Measurements from ENCODE around the gene FLNB. TPM values are rescaled to one million over a fixed set of nuclear protein-coding genes. Genes with fewer than 3 reads are reported as not detected.

The FLNB gene
- total RNA-seq, 1 experiment from 2014 or later = 20.7 TPM

DNA sequence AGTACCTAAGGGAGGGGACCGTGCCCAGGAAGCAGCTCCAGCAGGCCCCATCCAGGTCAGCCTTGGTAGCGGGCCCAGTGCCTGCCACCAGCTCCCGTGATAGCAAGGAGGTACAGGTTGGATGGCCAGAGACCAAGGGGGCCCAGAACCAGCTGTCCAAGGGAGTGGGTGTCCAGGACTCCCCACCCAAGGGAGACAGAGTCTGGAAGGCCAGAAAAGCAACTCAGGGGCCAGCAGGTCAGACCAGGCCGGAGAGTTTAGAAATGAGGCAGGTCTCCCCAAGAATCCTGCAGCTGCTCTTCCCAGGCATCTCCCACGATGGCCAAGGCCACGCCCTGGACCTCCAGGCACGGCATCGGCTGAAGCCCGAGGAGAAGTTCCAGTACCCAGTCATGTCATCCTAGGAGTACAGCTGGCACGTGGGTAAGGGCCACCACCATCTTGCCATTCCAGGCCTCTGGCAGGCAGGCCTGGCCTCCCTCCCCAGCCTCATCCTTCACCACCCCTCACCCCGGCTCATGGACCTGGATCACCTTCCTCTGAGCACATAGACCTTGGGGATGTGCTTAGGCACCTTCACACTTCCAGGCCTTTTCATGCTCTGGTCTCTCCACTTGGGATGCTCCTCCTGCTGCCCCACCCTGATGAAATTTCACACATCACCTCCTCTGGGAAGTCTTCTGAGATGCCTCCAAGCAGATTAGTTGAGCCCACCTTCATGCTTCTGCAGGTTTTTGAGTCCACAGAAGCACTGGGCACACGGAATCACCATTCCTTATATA, 172.1 kb downstream of the FLNB start:
- no peak for DNase-seq (ENCODE audit: low read depth, low spot score)
- in situ Hi-C loops (cut with HindIII; ENCODE audit: low pct_unique_long_range_greater_than_20kb, low sequenced_read_pairs) = no loop called here

- DNase-seq (ENCODE audit: low read depth, low spot score) = no peak
- in situ Hi-C loops (cut with HindIII; ENCODE audit: low pct_unique_long_range_greater_than_20kb, low sequenced_read_pairs) = no loop called here
Measured at GRCh38 chr3:58180940-58181587, 172.8 kb downstream of the FLNB start.

GRCh38 chr3:58183221-58183620, 175.0 kb downstream of the FLNB start:
- DNase-seq (ENCODE audit: low read depth, low spot score) = no peak
- in situ Hi-C loops (cut with HindIII; ENCODE audit: low pct_unique_long_range_greater_than_20kb, low sequenced_read_pairs) = no loop called here

DNA sequence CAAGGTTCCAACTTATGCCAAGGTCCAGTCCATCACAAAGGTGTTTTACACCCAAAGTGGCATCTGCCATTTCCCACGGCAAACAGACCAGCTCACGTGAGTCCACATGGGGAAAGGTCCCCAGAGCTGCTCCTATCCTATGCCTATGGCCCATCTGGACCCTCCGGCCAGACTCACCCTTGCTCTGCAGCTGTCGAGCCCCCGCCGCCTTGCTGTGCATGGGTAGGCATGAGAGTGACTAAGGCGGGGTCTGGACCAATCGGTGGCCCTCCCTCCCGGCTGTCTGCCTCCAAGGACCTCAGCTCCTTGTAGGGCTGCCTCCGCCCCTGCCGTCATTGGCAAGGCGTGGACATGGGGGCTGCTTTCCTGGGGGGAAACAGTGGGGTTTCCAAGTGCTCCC, 175.7 kb downstream of the FLNB start:
- DNase-seq (ENCODE audit: low read depth, low spot score) = no peak
- in situ Hi-C loops (cut with HindIII; ENCODE audit: low pct_unique_long_range_greater_than_20kb, low sequenced_read_pairs) = no loop called here

DNA sequence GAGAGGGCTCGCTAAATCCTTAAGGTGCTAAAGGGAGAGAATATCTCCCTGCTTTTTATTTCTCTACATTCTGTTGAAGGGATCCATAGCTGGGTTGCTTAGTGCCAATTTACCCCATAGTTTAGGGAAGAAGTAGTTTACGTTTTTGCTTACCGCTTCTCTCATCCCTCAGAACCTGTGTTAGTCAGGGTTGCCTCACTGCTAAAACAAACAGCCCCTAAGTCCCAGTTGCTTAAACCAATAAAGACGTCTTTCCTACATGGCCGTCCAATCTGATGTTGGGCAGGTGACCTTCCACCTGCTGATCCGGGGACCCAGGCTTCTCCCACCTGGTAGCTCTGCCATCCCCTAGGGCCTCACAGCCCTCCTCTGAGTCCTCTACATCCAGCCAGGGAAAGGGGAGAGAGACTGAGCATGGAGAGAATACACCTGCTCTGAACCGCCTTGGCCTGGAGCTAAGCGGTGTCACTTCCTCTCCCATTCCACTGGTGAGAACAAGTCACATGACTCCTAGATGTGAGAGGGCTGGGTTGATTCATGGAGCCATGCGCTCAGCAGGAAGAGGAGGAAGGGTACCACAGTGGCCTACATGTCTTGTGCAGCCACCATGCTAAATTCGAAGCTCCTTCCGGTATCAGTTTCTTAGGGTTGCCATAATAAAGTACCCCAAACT, 176.2 kb downstream of the FLNB start:
- in situ Hi-C loops (cut with HindIII; ENCODE audit: low pct_unique_long_range_greater_than_20kb, low sequenced_read_pairs) = no loop called here
- DNase-seq (ENCODE audit: low read depth, low spot score) = no peak

DNA sequence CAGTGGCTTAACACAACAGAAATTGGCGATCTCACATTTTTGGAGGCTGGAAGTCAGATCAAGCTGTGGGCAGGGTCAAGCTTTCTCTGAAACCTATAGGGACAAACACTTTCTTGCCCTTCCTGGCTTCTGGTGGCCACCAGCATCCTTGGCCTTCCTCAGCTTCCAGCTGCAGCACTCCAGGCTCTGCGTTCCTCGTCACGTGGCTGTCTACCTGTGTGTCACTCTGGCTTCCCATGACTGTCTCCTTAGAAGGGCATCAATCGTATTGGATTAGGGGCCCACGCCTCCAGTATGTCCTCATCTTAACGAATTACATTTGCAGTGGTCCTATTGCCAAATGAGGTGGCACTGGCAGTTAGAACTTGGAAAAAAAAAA, 176.7 kb downstream of the FLNB start:
- in situ Hi-C loops (cut with HindIII; ENCODE audit: low pct_unique_long_range_greater_than_20kb, low sequenced_read_pairs) = no loop called here
- DNase-seq (ENCODE audit: low read depth, low spot score) = no peak

- DNase-seq (ENCODE audit: low read depth, low spot score) = no peak
- in situ Hi-C loops (cut with HindIII; ENCODE audit: low pct_unique_long_range_greater_than_20kb, low sequenced_read_pairs) = no loop called here
Measured at GRCh38 chr3:58188173-58188564, 179.9 kb downstream of the FLNB start.

GRCh38 chr3:58188921-58189451, 180.8 kb downstream of the FLNB start:
- DNase-seq (ENCODE audit: low read depth, low spot score) = no peak
- in situ Hi-C loops (cut with HindIII; ENCODE audit: low pct_unique_long_range_greater_than_20kb, low sequenced_read_pairs) = no loop called here

DNA sequence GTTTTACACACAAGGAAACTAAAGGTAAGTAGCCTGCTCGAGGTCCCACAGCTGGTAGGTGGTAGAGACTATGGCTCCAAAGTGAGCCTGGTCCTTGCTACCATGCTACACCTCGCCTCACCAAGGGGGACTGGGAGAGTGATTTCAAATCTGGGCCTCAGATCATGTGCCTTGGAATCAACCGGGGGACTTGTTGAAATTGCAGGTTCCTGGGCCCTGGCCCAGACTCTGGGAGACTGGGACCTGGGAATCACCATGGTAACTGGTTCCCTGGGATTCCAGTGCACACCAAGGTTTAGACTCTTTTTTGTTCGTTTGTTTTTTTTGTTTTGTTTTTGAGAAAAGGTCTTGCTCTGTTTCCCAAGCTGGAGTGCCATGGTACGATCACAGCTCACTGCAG, 181.5 kb downstream of the FLNB start:
- in situ Hi-C loops (cut with HindIII; ENCODE audit: low pct_unique_long_range_greater_than_20kb, low sequenced_read_pairs) = no loop called here
- DNase-seq (ENCODE audit: low read depth, low spot score) = no peak

DNA sequence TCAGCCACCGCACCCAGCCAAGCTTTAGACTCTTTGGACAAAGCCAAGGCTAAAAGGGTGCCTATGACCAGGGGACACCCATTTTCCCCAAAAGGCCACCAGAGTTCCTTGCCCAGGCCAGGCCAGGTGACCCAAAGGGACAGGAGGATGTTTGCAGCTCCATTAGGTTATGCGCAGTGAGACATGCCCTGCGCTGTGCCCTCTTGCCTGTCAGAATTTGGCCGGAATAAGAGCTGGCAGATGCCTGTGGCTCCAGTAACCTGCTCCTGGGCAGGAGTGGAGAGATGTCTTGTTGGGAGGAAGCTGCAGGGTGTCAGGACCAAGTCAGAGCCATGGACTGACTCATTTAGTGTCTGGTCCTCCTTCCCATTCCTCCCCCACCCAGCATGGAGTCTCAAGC, 182.1 kb downstream of the FLNB start:
- in situ Hi-C loops (cut with HindIII; ENCODE audit: low pct_unique_long_range_greater_than_20kb, low sequenced_read_pairs) = no loop called here
- DNase-seq (ENCODE audit: low read depth, low spot score) = no peak

DNA sequence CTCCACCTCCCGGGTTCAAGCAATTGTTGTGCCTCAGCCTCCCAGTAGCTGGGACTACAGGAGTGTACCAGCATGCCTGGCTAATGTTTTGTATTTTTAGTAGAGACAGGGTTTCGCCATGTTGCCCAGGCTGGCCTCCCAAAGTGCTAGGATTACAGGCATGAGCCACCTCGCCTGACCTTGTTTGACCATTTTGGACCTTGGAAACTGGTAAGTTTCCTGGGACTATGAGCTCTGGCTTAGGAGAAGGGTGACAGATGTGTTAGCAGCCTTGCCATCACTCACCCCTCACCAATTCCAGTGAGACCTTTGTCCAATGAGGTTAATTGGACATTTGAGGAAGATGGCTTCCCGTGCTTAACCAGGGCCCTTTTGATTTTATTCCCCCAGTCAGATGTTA, 182.7 kb downstream of the FLNB start:
- no peak for DNase-seq (ENCODE audit: low read depth, low spot score)
- in situ Hi-C loops (cut with HindIII; ENCODE audit: low pct_unique_long_range_greater_than_20kb, low sequenced_read_pairs) = no loop called here

DNA sequence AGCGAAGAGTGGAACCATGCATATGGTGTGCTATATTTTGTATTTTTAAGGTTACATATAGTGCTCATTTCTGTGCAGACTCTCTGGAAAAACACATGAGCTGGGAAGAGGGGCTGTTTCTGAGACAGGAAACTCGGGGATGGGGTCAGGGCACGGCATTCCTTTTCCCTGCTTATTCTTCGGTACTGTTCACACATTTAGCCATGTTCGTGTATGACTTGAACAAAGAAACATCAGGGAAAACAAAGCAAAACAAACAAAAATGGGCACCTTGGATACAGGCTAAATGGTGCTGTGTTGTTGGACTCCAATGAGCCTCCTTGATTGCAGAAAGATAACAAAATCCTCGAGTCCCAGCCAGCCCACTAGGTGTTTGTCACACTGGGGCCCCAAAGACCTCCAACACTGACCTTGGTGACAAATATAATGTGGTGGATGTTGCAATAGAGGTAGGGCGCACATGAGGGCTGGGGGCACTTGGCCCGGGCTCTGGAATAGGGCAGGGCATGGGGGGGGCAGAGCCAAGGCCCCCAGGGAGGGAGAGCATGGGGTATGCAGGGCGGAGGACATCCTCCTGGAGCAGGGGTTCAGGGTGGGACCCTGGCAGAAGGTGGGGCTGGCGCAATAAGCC, 183.3 kb downstream of the FLNB start:
- no peak for DNase-seq (ENCODE audit: low read depth, low spot score)
- in situ Hi-C loops (cut with HindIII; ENCODE audit: low pct_unique_long_range_greater_than_20kb, low sequenced_read_pairs) = no loop called here

DNA sequence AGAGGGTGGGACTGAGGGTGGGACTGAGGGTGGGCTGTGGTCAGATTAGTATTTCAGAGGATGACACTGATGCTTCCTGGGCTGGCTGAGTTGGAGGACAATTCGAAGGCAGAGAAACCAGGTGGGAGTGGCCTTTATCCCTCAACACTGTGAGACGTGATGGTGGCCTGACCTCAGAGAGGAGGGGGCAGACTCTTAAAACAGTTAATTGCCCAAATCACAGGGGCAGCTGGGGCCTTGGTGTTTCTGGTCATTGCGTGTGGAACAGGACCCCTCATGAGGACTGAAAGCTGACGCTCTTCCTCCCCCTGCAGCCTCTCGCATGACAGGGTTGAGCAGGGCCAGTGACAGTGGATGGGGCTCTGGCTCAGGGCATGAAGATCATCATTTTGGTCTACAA, 183.8 kb downstream of the FLNB start:
- no peak for DNase-seq (ENCODE audit: low read depth, low spot score)
- in situ Hi-C loops (cut with HindIII; ENCODE audit: low pct_unique_long_range_greater_than_20kb, low sequenced_read_pairs) = no loop called here

DNA sequence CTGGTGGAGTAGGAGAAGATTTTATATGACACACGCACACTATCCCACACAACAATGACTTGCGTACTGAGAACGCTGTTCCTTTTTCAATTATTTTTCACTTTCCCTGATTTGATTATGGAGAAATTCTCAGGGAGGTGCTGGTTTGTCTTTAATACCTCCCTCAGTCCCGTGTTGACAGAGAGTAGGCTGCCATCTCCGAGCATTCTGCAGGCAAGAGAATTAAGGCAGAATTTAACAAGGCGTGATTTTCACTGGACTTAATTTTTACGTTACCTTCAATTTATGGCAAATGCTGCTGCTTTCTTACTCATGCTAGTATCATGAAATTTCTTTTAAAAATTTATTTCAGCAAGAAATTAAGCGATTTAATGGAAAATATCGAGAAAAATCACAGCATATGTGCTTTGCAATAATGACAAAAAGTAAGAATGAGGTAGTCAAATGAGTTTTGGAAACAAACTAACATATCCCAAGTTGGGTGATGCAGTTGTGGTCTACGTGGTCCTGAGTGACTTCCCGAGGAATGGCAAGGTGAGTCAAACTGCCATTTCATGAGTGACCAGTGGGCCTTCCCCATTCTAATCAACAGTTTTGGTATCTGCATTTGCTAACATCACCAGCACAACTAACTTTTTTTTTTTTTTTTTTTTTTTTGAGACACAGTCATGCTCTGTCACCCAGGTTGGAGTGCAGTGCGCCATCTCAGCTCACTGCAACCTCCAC, 185.6 kb downstream of the FLNB start:
- in situ Hi-C loops (cut with HindIII; ENCODE audit: low pct_unique_long_range_greater_than_20kb, low sequenced_read_pairs) = no loop called here
- no peak for DNase-seq (ENCODE audit: low read depth, low spot score)

- in situ Hi-C loops (cut with HindIII; ENCODE audit: low pct_unique_long_range_greater_than_20kb, low sequenced_read_pairs) = no loop called here
- no peak for DNase-seq (ENCODE audit: low read depth, low spot score)
Measured at GRCh38 chr3:58197588-58197987, 189.4 kb downstream of the FLNB start.

DNA sequence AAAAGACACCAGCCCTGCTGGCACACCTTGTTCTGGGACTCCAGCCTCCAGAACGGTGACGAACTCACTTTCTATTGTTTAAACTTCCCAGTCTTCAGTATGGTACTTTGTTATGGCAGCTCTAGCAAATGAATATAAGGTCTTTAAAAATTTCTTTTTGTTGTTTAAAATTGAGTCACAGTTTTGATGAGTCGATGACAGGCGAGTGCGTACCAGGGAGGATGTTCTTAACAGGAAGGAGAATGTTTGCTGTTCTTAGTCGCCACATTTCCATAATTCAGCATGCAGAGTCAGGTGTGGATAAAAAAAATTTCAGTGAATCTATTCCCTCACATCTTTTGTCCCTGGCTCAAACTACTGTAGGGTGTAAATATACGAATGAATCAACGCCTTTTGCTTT, 190.1 kb downstream of the FLNB start:
- in situ Hi-C loops (cut with HindIII; ENCODE audit: low pct_unique_long_range_greater_than_20kb, low sequenced_read_pairs) = no loop called here
- no peak for DNase-seq (ENCODE audit: low read depth, low spot score)

- in situ Hi-C loops (cut with HindIII; ENCODE audit: low pct_unique_long_range_greater_than_20kb, low sequenced_read_pairs) = no loop called here
- no peak for DNase-seq (ENCODE audit: low read depth, low spot score)
Measured at GRCh38 chr3:58198804-58199203, 190.6 kb downstream of the FLNB start.
